HepG2 (cell line): Measurements from ENCODE around the gene RNU1-1.

Source experiments
- JUN ChIP-seq: sonication (generic); formaldehyde crosslinking; IDR thresholded peaks from 2 replicates; pipeline ENCODE4 v1.4.0; 2020; ENCODE audit warnings: mild to moderate bottlenecking, missing genetic modification reagents
- SRSF4 ChIP-seq: fragments of 200-400 bp; formaldehyde crosslinking; IDR thresholded peaks from one replicate; pipeline ENCODE4 v1.6.1; 2018; ENCODE audit warnings: mild to moderate bottlenecking, low read depth, low read length, moderate library complexity; ENCODE audit not compliant: poor library complexity, severe bottlenecking

GRCh38 chr1:16464917-16465625, 49.0 kb downstream of the RNU1-1 start:
- TF ChIP-seq SRSF4, result no peak
- TF ChIP-seq JUN (CRISPR knock-in tag), result no peak
